Islet precursor cell (in vitro differentiated cells): ENCODE measurements around the gene NOL3.
"Not testable (repeated sequence)": the region's sequence is repeated elsewhere in the genome, so short reads cannot be mapped to it uniquely, and the experiment has no call there.

Experiments used
- DNase-seq: peaks from one replicate; pipeline ENCODE4 v3.0.0-alpha.2; 2018

The NOL3 gene

GRCh38 chr16:67170168-67170948 lies at the start of gene NOL3:
NOL3 (plus strand) TSS chr16:67170538.
- DNase-seq = peak; percentile 96

- not testable (repeated sequence) for DNase-seq
These were observed 47.5 kb upstream of the NOL3 start for GRCh38 chr16:67122799-67123198.

GRCh38 chr16:67128417-67128816 lies 41.9 kb upstream of the NOL3 start:
- DNase-seq = no peak

GRCh38 chr16:67128887-67129286 lies 41.5 kb upstream of the NOL3 start:
- DNase-seq = no peak

GRCh38 chr16:67129422-67129821 lies 40.9 kb upstream of the NOL3 start:
- DNase-seq = no peak

- DNase-seq = no peak
These were observed 32.7 kb upstream of the NOL3 start for GRCh38 chr16:67137605-67138004.

- DNase-seq = no peak
These were observed 28.9 kb upstream of the NOL3 start for GRCh38 chr16:67141391-67141790.

- DNase-seq = no peak
These were observed 28.0 kb upstream of the NOL3 start for GRCh38 chr16:67142342-67142741.

GRCh38 chr16:67144943-67145342 lies 25.4 kb upstream of the NOL3 start:
- DNase-seq = no peak

GRCh38 chr16:67145746-67146145 lies 24.6 kb upstream of the NOL3 start:
- DNase-seq = no peak

GRCh38 chr16:67146523-67147357 lies 23.6 kb upstream of the NOL3 start:
- no peak for DNase-seq

GRCh38 chr16:67147437-67148140 lies 22.7 kb upstream of the NOL3 start:
- peak; percentile 48 for DNase-seq

- no peak for DNase-seq
These were observed 22.1 kb upstream of the NOL3 start for GRCh38 chr16:67148221-67148620.

- DNase-seq = no peak
These were observed 21.6 kb upstream of the NOL3 start for GRCh38 chr16:67148656-67149275.

GRCh38 chr16:67149276-67150046 lies 20.9 kb upstream of the NOL3 start:
- peak; percentile 49 for DNase-seq

- DNase-seq = peak; percentile 81
These were observed 20.1 kb upstream of the NOL3 start for GRCh38 chr16:67150047-67150832.

GRCh38 chr16:67150833-67151396 lies 19.4 kb upstream of the NOL3 start, which contains the start of gene B3GNT9:
B3GNT9 (minus strand) TSS chr16:67150998; CDS start chr16:67150485, 513 bp downstream.
- peak; percentile 84 for DNase-seq

GRCh38 chr16:67151431-67152097 lies 18.8 kb upstream of the NOL3 start:
- no peak for DNase-seq

GRCh38 chr16:67154578-67155294 lies 15.6 kb upstream of the NOL3 start:
- DNase-seq = peak; percentile 53
